GM13976 (cell line): ENCODE measurements around the gene ADAMTS2.
"Not testable (repeated sequence)": the region's sequence is repeated elsewhere in the genome, so short reads cannot be mapped to it uniquely, and the experiment has no call there.

ENCODE experiments used
- DNase-seq: peaks from one replicate; pipeline ENCODE4 v3.0.0; 2012; ENCODE audit warnings: low spot score
- CTCF ChIP-seq: IDR thresholded peaks from 2 replicates; pipeline ENCODE4 v1.5.1; 2012; ENCODE audit warnings: borderline replicate concordance, mild to moderate bottlenecking; ENCODE audit not compliant: insufficient read depth; ENCODE audit errors: extremely low read depth, missing control alignments, control extremely low read depth
- in situ Hi-C: fragments of 300-500 bp; cut with MboI; formaldehyde crosslinking; loops from one replicate; pipeline ENCODE4 v1.12.0; 2022; ENCODE audit warnings: low sequenced_read_pairs, mixed read lengths, inconsistent platforms; ENCODE audit not compliant: unreplicated experiment

Gene ADAMTS2

GRCh38 chr5:179111267-179112207, 233.7 kb downstream of the ADAMTS2 start:
- in situ Hi-C loops, result no loop called here
- TF ChIP-seq CTCF, result no peak
- DNase-seq, result no peak

DNA sequence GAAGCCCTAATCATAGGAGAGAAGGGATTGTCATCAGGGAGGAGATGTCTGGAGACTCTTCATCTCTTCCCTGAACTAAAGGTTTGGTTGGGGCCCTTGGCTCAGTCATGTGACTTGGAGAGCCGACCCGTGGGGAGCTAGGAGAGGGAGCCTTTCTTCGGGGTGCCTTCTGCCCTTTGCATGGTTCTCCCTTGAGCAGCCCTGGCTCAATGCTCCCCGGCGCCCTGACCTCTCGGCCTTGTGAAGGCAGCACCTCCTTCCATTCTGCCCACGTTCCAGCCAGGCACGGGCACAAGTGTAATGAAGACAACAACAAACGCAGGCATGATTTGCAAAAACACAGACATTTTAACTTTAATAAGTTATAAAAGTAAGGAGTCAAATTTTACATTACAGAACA, 234.7 kb downstream of the ADAMTS2 start:
- no peak for DNase-seq
- no peak for TF ChIP-seq CTCF
- in situ Hi-C loops, result no loop called here

GRCh38 chr5:179101282-179101681, 244.0 kb downstream of the ADAMTS2 start:
- DNase-seq, in situ Hi-C loops: not testable (repeated sequence)

DNA sequence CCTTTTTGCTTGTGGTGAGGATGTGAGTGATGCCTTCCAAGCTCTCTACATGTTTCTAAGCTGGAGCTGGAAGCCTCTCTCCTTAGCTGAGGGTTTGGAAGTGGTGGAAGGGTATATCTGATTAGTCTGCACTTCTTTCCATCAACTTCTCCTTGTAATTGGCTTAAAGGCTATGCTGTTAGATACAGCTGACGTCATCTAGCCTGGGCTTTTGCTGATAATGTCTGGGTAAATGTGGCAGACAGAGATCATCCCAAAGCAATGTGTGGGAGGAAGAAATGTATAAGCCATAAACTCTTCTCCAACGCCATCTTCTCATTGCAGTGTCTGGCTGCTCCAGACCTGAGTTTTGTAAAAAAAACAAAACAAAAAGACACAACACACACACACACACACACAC, 255.8 kb downstream of the ADAMTS2 start:
- no peak for DNase-seq
- no peak for TF ChIP-seq CTCF
- in situ Hi-C loops, result no loop called here

GRCh38 chr5:179080724-179081123, 264.5 kb downstream of the ADAMTS2 start:
- in situ Hi-C loops, result no loop called here
- no peak for DNase-seq
- no peak for TF ChIP-seq CTCF

DNA sequence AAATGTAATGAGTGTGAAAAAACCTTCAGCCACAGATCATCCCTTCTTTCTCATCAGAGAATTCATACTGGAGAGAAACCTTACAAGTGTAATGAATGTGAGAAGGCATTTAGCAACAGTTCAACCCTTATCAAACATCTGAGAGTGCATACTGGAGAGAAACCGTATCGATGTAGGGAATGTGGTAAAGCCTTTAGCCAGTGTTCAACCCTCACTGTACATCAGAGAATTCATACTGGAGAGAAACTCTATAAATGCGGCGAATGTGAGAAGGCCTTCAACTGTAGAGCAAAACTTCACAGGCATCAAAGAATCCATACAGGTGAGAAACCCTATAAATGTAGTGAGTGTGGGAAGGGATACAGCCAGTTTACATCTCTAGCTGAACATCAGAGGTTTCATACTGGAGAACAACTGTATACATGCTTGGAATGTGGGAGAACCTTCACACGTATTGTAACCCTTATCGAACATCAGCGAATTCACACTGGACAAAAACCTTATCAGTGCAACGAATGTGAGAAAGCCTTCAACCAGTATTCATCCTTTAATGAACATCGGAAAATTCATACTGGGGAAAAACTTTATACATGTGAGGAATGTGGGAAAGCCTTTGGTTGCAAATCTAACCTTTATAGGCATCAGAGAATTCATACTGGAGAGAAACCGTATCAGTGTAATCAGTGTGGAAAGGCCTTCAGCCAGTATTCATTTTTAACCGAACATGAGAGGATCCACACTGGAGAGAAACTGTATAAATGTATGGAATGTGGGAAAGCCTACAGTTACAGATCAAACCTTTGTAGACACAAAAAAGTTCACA, 265.9 kb downstream of the ADAMTS2 start:
- in situ Hi-C loops, result no loop called here
- TF ChIP-seq CTCF, result no peak
- no peak for DNase-seq

- in situ Hi-C loops, result no loop called here
- DNase-seq, result no peak
- no peak for TF ChIP-seq CTCF
Measured at GRCh38 chr5:179065703-179066102, 279.6 kb downstream of the ADAMTS2 start.
